ENCODE results near the gene SDF2.

Gene SDF2

DNA sequence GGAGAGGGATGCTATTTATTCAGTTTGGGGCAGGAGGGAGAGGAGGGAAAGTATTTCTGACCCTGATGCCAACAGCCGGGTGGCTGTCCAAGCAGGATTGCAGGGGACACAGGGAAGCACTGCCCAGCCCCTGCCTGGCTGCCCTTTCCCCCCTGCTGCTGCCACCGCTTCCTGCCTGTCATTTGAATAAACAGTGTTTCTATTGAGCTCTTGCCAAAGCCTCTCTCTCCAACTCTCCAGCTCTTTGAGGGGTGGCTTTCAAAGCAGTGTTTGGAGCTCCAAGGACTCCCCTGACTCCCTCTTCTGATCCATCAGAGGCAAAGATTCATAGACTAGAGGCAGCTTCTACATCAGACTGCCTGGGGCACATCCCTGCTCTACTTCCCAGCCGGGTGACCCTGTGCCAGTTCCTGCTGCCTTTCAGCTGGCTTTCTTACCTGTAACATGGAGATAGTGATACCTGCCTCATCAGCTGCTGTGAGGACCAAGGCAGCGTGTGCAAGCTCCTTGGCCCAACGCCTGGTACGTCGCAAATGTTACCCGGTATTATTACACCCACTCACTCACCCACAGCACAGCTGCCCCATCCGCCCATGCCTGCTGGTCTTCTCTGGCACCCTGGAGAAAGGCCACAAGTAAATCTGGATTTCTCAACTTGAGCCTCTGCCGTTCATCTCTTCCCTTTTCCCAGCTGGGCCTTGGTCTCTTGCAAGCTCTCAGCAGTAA lies 40.5 kb upstream of the SDF2 start:
- Histone ChIP-seq H3K36me3 (ENCODE audit: control insufficient read depth, insufficient read depth, low read length) (peaks cover 79% of the 10 kb centered on the region), H3K9ac (ENCODE audit: low read depth, low read length) (no peak overlapping the region), H3K9me3 (ENCODE audit: control insufficient read depth, insufficient read depth, low read length) (no peaks in the 10 kb centered on the region), H3K4me3 (ENCODE audit: low read depth, low read length) (no peak overlapping the region), H3K4me1 (ENCODE audit: control insufficient read depth, insufficient read depth, low read length) (peaks cover 3% of the 10 kb centered on the region), H3K27me3 (ENCODE audit: control insufficient read depth, insufficient read depth, low read length) (no peaks in the 10 kb centered on the region)

DNA sequence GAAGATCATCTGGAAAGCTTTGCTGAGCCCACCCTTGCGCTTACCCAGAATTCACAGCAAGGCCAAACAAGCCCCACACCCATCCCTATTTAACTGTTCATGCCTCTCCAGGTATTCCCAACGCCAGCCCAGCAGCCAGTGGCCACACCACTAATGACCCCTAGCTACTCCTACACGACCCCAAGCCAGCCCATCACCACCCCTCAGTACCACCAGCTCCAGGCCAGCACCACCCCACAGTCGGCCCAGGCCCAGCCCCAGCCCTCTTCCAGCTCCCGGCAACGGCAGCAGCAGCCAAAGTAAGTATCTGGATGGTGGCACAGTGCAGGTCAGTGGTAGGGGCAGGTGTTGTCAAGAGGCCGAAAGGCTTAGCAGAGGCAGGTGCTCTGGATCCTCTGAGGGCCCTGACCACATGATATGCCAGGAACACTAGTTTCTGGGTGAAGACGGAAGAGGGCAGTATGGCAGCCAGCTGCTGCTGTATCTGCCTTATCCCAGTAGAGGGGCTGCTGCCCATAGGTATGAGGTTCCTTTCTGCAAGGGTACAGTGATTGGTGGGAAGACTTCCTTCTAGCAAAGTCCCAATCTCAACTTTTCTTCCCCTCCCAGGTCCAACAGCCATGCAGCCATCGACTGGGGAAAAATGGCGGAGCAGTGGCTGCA lies 39.3 kb upstream of the SDF2 start:
- Histone ChIP-seq H3K4me3 (ENCODE audit: low read depth, low read length) (no peak overlapping the region), H3K9me3 (ENCODE audit: control insufficient read depth, insufficient read depth, low read length) (no peaks in the 10 kb centered on the region), H3K27me3 (ENCODE audit: control insufficient read depth, insufficient read depth, low read length) (no peaks in the 10 kb centered on the region), H3K9ac (ENCODE audit: low read depth, low read length) (no peak overlapping the region), H3K36me3 (ENCODE audit: control insufficient read depth, insufficient read depth, low read length) (peaks cover 91% of the 10 kb centered on the region), H3K4me1 (ENCODE audit: control insufficient read depth, insufficient read depth, low read length) (no peaks in the 10 kb centered on the region)

DNA sequence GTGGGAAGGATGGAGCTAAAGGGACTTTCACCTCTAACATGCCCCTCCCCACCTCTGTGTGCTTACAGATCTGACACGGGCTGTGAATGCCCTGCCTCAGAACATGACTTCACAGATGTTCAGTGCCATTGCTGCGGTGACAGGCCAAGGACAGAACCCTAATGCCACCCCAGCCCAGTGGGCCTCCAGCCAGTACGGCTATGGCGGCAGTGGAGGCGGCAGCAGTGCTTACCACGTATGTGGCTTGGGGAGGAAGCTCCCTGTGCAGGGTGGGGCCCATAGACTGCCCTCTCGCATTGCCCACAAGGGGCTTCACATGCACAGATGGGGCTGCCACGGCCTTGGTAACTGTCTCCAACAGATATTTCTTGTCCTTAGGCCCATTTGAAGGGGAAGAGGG lies 38.6 kb upstream of the SDF2 start:
- Histone ChIP-seq H3K36me3 (ENCODE audit: control insufficient read depth, insufficient read depth, low read length) (peaks cover 91% of the 10 kb centered on the region), H3K4me1 (ENCODE audit: control insufficient read depth, insufficient read depth, low read length) (no peaks in the 10 kb centered on the region), H3K27me3 (ENCODE audit: control insufficient read depth, insufficient read depth, low read length) (no peaks in the 10 kb centered on the region), H3K9me3 (ENCODE audit: control insufficient read depth, insufficient read depth, low read length) (no peaks in the 10 kb centered on the region), H3K9ac (ENCODE audit: low read depth, low read length) (no peak overlapping the region), H3K4me3 (ENCODE audit: low read depth, low read length) (no peak overlapping the region)

DNA sequence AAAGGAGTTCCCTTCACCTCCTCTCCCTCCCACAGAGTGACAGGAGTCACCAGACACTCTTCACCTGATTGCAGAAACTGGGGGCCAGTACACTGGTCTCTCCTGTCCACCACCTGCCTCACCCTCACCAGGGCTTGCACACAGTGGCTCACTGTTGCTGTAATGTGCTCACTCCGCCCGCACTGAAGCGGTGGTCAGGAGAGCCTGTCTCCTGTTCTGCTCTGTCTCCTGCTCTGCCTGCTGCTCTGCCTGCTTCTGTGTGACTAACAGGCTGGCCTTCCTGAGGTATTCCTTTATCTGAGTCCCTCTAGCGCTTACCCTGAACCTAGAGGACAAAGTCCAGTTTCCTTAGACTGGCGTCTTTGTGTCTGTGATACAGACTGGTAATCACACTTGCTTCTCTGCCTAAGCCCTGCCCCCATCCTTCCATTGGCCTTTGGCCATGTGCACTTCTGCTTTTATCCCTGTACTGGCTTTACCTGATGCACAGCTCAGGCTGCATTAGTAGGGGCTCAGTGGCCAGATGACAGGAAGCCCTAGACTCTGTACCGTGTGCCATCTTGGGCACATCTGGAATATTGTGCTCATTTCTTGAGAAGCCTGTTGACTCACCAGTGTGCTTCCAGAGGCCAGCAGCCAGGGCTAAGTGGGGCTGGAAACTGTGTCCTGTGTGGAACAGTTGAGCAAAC lies 36.7 kb upstream of the SDF2 start:
- H3K4me3 ChIP-seq (ENCODE audit: low read depth, low read length) = no peak overlapping the region
- H3K27me3 ChIP-seq (ENCODE audit: control insufficient read depth, insufficient read depth, low read length) = no peaks in the 10 kb centered on the region
- H3K36me3 ChIP-seq (ENCODE audit: control insufficient read depth, insufficient read depth, low read length) = peaks cover 86% of the 10 kb centered on the region
- H3K9me3 ChIP-seq (ENCODE audit: control insufficient read depth, insufficient read depth, low read length) = no peaks in the 10 kb centered on the region
- H3K4me1 ChIP-seq (ENCODE audit: control insufficient read depth, insufficient read depth, low read length) = no peaks in the 10 kb centered on the region
- H3K9ac ChIP-seq (ENCODE audit: low read depth, low read length) = no peak overlapping the region

DNA sequence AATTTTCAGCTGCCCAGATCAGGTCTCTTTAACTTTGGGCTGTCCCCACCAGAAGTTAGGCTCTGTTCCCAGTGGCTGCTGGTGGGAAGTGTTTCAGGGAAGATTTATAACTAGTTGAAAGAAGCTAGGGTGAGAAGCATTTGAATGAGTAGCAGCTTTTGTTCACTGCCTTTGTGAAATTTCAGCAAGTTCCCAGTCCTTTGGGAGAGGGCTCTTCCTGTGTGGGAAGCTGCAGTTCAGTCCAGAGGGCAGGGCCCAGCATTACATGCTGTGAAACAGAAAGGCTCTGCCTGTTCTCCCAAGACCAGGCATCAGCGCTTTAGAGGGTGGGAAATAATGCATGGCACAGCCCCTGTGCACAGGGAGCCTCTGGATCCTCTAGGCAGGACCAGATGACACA lies 32.2 kb upstream of the SDF2 start:
- H3K4me3 ChIP-seq (ENCODE audit: low read depth, low read length) = no peak overlapping the region
- H3K4me1 ChIP-seq (ENCODE audit: control insufficient read depth, insufficient read depth, low read length) = no peaks in the 10 kb centered on the region
- H3K9ac ChIP-seq (ENCODE audit: low read depth, low read length) = no peak overlapping the region
- H3K27me3 ChIP-seq (ENCODE audit: control insufficient read depth, insufficient read depth, low read length) = no peaks in the 10 kb centered on the region
- peaks cover 70% of the 10 kb centered on the region for H3K36me3 ChIP-seq (ENCODE audit: control insufficient read depth, insufficient read depth, low read length)
- no peaks in the 10 kb centered on the region for H3K9me3 ChIP-seq (ENCODE audit: control insufficient read depth, insufficient read depth, low read length)

DNA sequence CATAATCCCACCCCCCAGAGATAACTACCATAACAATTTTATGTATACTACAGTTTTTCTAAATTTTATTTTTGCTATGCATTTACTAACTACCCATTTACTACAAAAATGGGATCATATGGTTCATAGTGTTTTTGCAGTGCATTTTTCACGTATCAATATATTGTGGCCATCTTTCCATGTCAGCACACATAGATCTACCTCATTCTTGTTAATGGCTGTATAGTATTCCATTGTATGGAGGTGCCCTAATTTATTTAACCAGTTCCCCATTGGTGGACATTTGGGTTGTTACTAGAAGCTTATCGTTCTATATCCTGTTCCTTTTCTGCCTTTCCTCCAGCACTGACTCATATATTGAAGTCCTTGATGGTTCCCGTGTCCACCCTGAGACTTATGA lies 27.3 kb upstream of the SDF2 start:
- H3K36me3 ChIP-seq (ENCODE audit: control insufficient read depth, insufficient read depth, low read length) = peaks cover 63% of the 10 kb centered on the region

DNA sequence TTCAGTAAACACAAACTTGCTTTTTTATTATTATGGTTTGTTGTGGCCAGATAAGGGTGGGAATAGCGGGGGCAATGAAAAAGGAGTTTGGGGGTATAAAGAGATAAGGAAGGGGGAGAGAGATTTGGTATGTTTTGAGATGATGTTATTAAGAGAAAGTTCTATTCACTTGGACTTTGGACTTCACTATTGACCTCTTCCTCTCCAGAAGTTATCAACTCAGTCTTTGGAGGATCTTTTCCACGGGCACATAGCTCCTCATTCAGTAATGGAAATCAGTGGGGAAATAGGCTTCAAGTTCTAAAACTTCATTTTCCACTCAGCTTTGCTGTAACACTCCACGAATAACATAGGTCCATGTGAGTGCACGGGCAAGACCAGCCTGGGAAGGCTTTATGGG lies 26.8 kb upstream of the SDF2 start:
- Histone ChIP-seq H3K27me3 (ENCODE audit: control insufficient read depth, insufficient read depth, low read length) (no peaks in the 10 kb centered on the region), H3K9ac (ENCODE audit: low read depth, low read length) (no peak overlapping the region), H3K4me3 (ENCODE audit: low read depth, low read length) (no peak overlapping the region), H3K9me3 (ENCODE audit: control insufficient read depth, insufficient read depth, low read length) (no peaks in the 10 kb centered on the region), H3K36me3 (ENCODE audit: control insufficient read depth, insufficient read depth, low read length) (peaks cover 65% of the 10 kb centered on the region), H3K4me1 (ENCODE audit: control insufficient read depth, insufficient read depth, low read length) (no peaks in the 10 kb centered on the region)

More for the DNA sequence above, 27.3 kb upstream of the SDF2 start:
- Histone ChIP-seq H3K4me3 (ENCODE audit: low read depth, low read length) (no peak overlapping the region), H3K4me1 (ENCODE audit: control insufficient read depth, insufficient read depth, low read length) (no peaks in the 10 kb centered on the region), H3K27me3 (ENCODE audit: control insufficient read depth, insufficient read depth, low read length) (no peaks in the 10 kb centered on the region), H3K9ac (ENCODE audit: low read depth, low read length) (no peak overlapping the region), H3K9me3 (ENCODE audit: control insufficient read depth, insufficient read depth, low read length) (no peaks in the 10 kb centered on the region)

DNA sequence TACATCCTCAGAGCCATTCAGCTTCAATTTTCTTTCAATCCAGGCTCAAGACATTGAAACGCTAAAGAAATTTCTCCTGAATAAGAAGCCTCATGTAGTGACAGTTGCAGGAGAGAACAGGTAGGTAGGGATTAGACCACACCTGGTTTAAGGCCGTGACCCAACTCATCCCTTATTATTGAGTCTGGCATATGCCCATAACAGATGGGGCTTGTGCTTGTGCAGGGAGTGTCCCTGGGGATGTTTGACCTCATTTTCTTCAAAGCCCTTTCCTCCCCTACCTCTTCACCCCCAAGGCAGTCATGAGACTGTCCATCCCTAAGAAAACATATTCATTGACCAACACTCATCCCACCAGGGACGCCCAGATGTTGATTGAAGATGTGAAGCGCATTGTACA lies 24.6 kb upstream of the SDF2 start:
- no peaks in the 10 kb centered on the region for H3K9me3 ChIP-seq (ENCODE audit: control insufficient read depth, insufficient read depth, low read length)
- no peak overlapping the region for H3K9ac ChIP-seq (ENCODE audit: low read depth, low read length)
- peaks cover 80% of the 10 kb centered on the region for H3K36me3 ChIP-seq (ENCODE audit: control insufficient read depth, insufficient read depth, low read length)
- H3K4me3 ChIP-seq (ENCODE audit: low read depth, low read length) = no peak overlapping the region
- no peaks in the 10 kb centered on the region for H3K4me1 ChIP-seq (ENCODE audit: control insufficient read depth, insufficient read depth, low read length)
- H3K27me3 ChIP-seq (ENCODE audit: control insufficient read depth, insufficient read depth, low read length) = no peaks in the 10 kb centered on the region

DNA sequence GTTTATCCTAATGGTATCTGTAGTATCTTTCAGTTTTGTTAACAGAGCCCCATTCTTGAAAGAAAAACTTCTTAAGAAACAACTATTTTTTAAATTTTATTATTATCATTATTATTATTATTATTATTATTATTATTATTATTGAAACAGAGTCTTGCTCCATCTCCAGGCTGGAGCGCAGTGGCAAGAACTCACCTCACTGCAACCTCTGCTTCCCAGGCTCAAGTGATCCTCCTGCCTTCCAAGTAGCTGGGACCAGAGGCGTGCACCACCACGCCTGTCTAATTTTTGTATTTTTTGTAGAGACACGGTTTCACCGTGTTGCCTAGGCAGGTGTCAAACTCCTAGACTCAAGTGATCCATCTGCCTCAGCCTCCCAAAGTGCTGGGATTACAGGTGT lies 23.7 kb upstream of the SDF2 start:
- Histone ChIP-seq H3K27me3 (ENCODE audit: control insufficient read depth, insufficient read depth, low read length) (no peaks in the 10 kb centered on the region), H3K36me3 (ENCODE audit: control insufficient read depth, insufficient read depth, low read length) (peaks cover 78% of the 10 kb centered on the region)

DNA sequence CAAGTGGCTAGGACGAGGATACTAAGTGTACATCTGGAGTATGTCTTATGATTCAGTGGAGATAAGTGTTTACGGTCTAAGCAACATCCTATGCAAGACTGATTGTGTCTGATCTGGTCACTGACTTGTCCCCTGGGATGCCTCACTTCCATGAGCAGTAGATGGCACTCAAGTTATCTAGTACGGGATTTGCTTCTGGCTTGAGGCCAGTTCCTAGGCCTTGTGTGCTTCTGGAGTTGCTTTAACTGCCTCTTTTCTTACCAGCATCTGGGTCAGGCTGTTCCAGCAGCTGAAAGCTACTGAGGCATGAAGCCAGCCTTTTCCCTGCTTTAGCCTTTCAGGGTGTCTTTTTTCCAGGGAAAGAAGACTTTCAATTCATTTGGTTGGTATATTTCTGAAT lies 23.3 kb upstream of the SDF2 start:
- Histone ChIP-seq H3K9ac (ENCODE audit: low read depth, low read length) (no peak overlapping the region), H3K4me1 (ENCODE audit: control insufficient read depth, insufficient read depth, low read length) (no peaks in the 10 kb centered on the region), H3K36me3 (ENCODE audit: control insufficient read depth, insufficient read depth, low read length) (peaks cover 74% of the 10 kb centered on the region), H3K4me3 (ENCODE audit: low read depth, low read length) (no peak overlapping the region), H3K9me3 (ENCODE audit: control insufficient read depth, insufficient read depth, low read length) (no peaks in the 10 kb centered on the region), H3K27me3 (ENCODE audit: control insufficient read depth, insufficient read depth, low read length) (no peaks in the 10 kb centered on the region)

More for the DNA sequence above, 23.7 kb upstream of the SDF2 start:
- no peaks in the 10 kb centered on the region for H3K4me1 ChIP-seq (ENCODE audit: control insufficient read depth, insufficient read depth, low read length)
- no peak overlapping the region for H3K4me3 ChIP-seq (ENCODE audit: low read depth, low read length)
- no peaks in the 10 kb centered on the region for H3K9me3 ChIP-seq (ENCODE audit: control insufficient read depth, insufficient read depth, low read length)
- H3K9ac ChIP-seq (ENCODE audit: low read depth, low read length) = no peak overlapping the region

DNA sequence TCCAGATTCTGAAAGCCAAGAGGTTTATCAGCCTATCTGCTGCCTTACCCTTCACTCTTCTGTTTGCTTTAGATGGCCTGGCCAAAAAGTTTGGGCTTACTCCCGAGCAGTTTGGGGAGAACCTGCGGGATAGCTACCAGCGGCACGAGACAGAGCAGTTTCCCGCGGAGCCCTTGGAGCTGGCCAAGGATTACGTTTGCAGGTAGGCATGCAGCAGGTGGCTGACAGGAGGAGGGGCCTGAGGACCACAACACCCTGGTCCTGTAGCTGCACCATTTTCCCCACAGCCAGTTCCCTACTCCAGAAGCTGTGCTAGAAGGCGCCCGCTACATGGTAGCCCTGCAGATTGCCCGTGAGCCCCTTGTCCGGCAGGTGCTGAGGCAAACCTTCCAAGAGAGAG lies 20.9 kb upstream of the SDF2 start:
- Histone ChIP-seq H3K4me3 (ENCODE audit: low read depth, low read length) (no peak overlapping the region), H3K9me3 (ENCODE audit: control insufficient read depth, insufficient read depth, low read length) (no peaks in the 10 kb centered on the region), H3K27me3 (ENCODE audit: control insufficient read depth, insufficient read depth, low read length) (no peaks in the 10 kb centered on the region), H3K36me3 (ENCODE audit: control insufficient read depth, insufficient read depth, low read length) (peaks cover 77% of the 10 kb centered on the region), H3K4me1 (ENCODE audit: control insufficient read depth, insufficient read depth, low read length) (no peaks in the 10 kb centered on the region), H3K9ac (ENCODE audit: low read depth, low read length) (no peak overlapping the region)

DNA sequence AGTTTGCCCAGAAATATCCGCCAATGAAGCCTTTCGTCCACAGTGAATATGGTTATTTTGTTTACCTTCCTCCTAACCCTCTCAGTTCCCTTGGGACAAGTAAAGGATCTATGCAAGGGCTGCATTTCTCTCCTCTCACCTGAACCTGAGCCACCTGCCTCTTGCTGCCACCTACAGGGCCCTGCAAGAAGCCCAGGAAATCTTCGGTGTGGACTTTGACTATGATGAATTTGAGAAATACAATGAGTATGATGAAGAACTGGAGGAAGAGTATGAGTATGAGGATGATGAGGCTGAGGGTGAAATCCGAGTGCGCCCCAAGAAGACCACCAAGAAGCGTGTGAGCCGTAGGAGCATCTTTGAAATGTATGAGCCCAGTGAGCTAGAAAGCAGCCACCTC lies 14.3 kb upstream of the SDF2 start:
- Histone ChIP-seq H3K4me1 (ENCODE audit: control insufficient read depth, insufficient read depth, low read length) (no peaks in the 10 kb centered on the region), H3K9ac (ENCODE audit: low read depth, low read length) (no peak overlapping the region), H3K9me3 (ENCODE audit: control insufficient read depth, insufficient read depth, low read length) (no peaks in the 10 kb centered on the region), H3K36me3 (ENCODE audit: control insufficient read depth, insufficient read depth, low read length) (peaks cover 67% of the 10 kb centered on the region), H3K27me3 (ENCODE audit: control insufficient read depth, insufficient read depth, low read length) (no peaks in the 10 kb centered on the region), H3K4me3 (ENCODE audit: low read depth, low read length) (no peak overlapping the region)

All from iPS-15b (cell line).